ENCODE results near the gene ZNF879. TPM values are rescaled to one million over a fixed set of nuclear protein-coding genes. Genes with fewer than 3 reads are reported as not detected.

Gene ZNF879
- total and polyA plus RNA-seq, 5 donors = 3.0 to 6.2 (median 5.1) TPM

GRCh38 chr5:179008667-179009066 is 14.9 kb upstream of the ZNF879 start:
- intact Hi-C loops (cut with DNase I) = no loop called here
- ATAC-seq (no peak), DNase-seq (no peak)
- no peak overlapping the region for H3K4me3 ChIP-seq (ENCODE audit: low read length)
- no peak overlapping the region for H3K27ac ChIP-seq (ENCODE audit: low read length)
- no peaks in the 10 kb centered on the region for H3K4me1 ChIP-seq (ENCODE audit: control insufficient read depth, insufficient read depth, low read length)
- no peaks in the 10 kb centered on the region for H3K9me3 ChIP-seq (ENCODE audit: control insufficient read depth, low read length)
- no peaks in the 10 kb centered on the region for H3K27me3 ChIP-seq (ENCODE audit: control insufficient read depth, insufficient read depth)
- WGBS = 19% methylated on average over 1 of the region's 1 CpG

DNA sequence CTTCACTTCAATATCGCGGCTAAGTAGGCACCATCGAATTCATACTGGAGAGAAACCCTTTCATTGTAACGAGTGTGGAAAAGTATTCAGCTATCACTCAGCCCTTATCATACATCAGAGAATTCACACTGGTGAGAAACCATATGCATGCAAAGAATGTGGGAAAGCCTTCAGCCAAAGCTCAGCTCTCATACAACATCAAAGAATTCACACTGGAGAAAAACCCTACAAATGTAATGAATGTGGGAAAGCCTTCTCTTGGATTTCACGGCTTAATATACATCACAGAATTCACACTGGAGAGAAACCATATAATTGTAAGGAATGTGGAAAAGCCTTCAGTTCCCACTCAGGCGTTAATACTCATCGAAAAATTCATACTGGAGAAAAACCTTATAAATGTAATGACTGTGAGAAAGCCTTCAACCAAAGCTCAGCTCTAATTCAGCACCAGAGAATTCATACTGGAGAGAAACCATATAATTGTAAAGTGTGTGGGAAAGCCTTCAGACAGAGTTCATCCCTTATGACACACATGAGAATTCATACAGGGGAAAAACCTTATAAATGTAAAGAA is 9.5 kb downstream of the ZNF879 start:
- Histone ChIP-seq H3K9me3 (ENCODE audit: control insufficient read depth, low read length) (peaks cover 23% of the 10 kb centered on the region), H3K27ac (ENCODE audit: low read length) (no peak overlapping the region), H3K4me1 (ENCODE audit: control insufficient read depth, insufficient read depth, low read length) (no peaks in the 10 kb centered on the region), H3K27me3 (ENCODE audit: control insufficient read depth, insufficient read depth) (no peaks in the 10 kb centered on the region), H3K4me3 (ENCODE audit: low read length) (peak overlapping the region; percentile 6)
- intact Hi-C loops (cut with DNase I) = no loop called here
- WGBS = 98% methylated on average over 7 of the region's 7 CpGs
- ATAC-seq (no peak), DNase-seq (no peak)

GRCh38 chr5:179044765-179045164 is 21.2 kb downstream of the ZNF879 start:
- H3K9me3 ChIP-seq (ENCODE audit: control insufficient read depth, low read length) = no peaks in the 10 kb centered on the region
- ATAC-seq (no peak), DNase-seq (no peak)
- no peaks in the 10 kb centered on the region for H3K27me3 ChIP-seq (ENCODE audit: control insufficient read depth, insufficient read depth)
- H3K27ac ChIP-seq (ENCODE audit: low read length) = no peak overlapping the region
- intact Hi-C loops (cut with DNase I) = no loop called here
- H3K4me1 ChIP-seq (ENCODE audit: control insufficient read depth, insufficient read depth, low read length) = no peaks in the 10 kb centered on the region
- no peak overlapping the region for H3K4me3 ChIP-seq (ENCODE audit: low read length)
- WGBS = 67% methylated on average over 2 of the region's 2 CpGs

GRCh38 chr5:179051784-179052183 is 28.2 kb downstream of the ZNF879 start:
- intact Hi-C loops (cut with DNase I) = no loop called here
- H3K4me1 ChIP-seq (ENCODE audit: control insufficient read depth, insufficient read depth, low read length) = no peaks in the 10 kb centered on the region
- no peaks in the 10 kb centered on the region for H3K9me3 ChIP-seq (ENCODE audit: control insufficient read depth, low read length)
- 89% methylated on average over 9 of the region's 9 CpGs for WGBS
- H3K27ac ChIP-seq (ENCODE audit: low read length) = no peak overlapping the region
- ATAC-seq = no peak
- DNase-seq = no peak
- no peaks in the 10 kb centered on the region for H3K27me3 ChIP-seq (ENCODE audit: control insufficient read depth, insufficient read depth)
- H3K4me3 ChIP-seq (ENCODE audit: low read length) = no peak overlapping the region

- intact Hi-C loops (cut with DNase I) = no loop called here
- Histone ChIP-seq H3K27ac (ENCODE audit: low read length) (no peak overlapping the region), H3K27me3 (ENCODE audit: control insufficient read depth, insufficient read depth) (no peaks in the 10 kb centered on the region), H3K4me3 (ENCODE audit: low read length) (no peak overlapping the region), H3K4me1 (ENCODE audit: control insufficient read depth, insufficient read depth, low read length) (no peaks in the 10 kb centered on the region), H3K9me3 (ENCODE audit: control insufficient read depth, low read length) (no peaks in the 10 kb centered on the region)
- ATAC-seq (no peak), DNase-seq (no peak)
- 86% methylated on average over 15 of the region's 15 CpGs for WGBS
These were observed 30.6 kb downstream of the ZNF879 start for GRCh38 chr5:179054036-179054785.

GRCh38 chr5:179054876-179055275 is 31.3 kb downstream of the ZNF879 start:
- intact Hi-C loops (cut with DNase I) = no loop called here
- Histone ChIP-seq H3K27me3 (ENCODE audit: control insufficient read depth, insufficient read depth) (no peaks in the 10 kb centered on the region), H3K27ac (ENCODE audit: low read length) (no peak overlapping the region), H3K4me3 (ENCODE audit: low read length) (no peak overlapping the region), H3K9me3 (ENCODE audit: control insufficient read depth, low read length) (no peaks in the 10 kb centered on the region), H3K4me1 (ENCODE audit: control insufficient read depth, insufficient read depth, low read length) (no peaks in the 10 kb centered on the region)
- ATAC-seq (no peak), DNase-seq (no peak)
- 86% methylated on average over 10 of the region's 10 CpGs for WGBS

DNA sequence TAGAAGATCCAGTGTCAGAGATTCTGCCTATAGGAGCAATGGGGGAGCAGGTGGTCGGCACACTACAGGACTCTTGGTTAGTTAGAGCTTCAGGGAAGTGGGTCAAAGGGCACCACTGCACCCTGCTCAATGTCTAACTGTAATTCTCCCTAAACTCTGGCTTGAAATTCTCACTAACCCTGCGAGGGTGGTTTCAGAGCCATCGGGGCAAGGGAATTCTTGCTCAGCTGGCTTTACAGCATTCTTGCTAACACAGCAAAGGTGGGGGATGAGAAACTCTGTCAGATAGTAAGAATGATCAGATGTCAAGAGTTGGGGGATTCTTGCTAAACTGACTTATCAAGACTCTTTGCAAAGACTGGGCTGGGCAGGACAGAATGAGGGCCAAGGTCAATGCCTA is 31.8 kb downstream of the ZNF879 start:
- Histone ChIP-seq H3K27me3 (ENCODE audit: control insufficient read depth, insufficient read depth) (no peaks in the 10 kb centered on the region), H3K4me1 (ENCODE audit: control insufficient read depth, insufficient read depth, low read length) (no peaks in the 10 kb centered on the region), H3K4me3 (ENCODE audit: low read length) (no peak overlapping the region), H3K9me3 (ENCODE audit: control insufficient read depth, low read length) (no peaks in the 10 kb centered on the region), H3K27ac (ENCODE audit: low read length) (no peak overlapping the region)
- ATAC-seq (no peak), DNase-seq (no peak)
- intact Hi-C loops (cut with DNase I) = no loop called here
- WGBS = 75% methylated on average over 3 of the region's 3 CpGs

DNA sequence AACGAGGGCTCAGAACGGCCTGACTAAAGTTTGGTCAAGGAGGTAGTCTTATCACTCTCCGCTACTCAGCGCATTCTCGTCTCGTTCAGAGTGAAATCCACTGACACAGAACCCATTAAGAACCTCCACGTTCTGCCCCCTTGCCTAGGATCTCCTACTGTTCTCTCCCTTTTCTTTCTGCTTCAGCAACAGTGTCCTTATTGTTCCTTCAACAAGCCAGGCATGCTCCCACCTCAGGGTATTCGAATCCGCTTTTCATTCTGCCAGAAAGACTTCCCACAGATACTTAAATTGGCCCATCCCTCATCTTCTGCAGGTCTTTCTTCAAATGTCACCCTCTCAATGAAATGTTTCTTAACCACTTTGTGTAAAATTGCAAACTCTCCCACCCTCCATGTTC is 32.2 kb downstream of the ZNF879 start:
- ATAC-seq (no peak), DNase-seq (no peak)
- whole genome bisulfite sequencing = 70% methylated on average over 9 of the region's 9 CpGs
- Histone ChIP-seq H3K9me3 (ENCODE audit: control insufficient read depth, low read length) (no peaks in the 10 kb centered on the region), H3K27ac (ENCODE audit: low read length) (no peak overlapping the region), H3K27me3 (ENCODE audit: control insufficient read depth, insufficient read depth) (no peaks in the 10 kb centered on the region), H3K4me3 (ENCODE audit: low read length) (no peak overlapping the region), H3K4me1 (ENCODE audit: control insufficient read depth, insufficient read depth, low read length) (no peaks in the 10 kb centered on the region)
- intact Hi-C loops (cut with DNase I) = no loop called here

DNA sequence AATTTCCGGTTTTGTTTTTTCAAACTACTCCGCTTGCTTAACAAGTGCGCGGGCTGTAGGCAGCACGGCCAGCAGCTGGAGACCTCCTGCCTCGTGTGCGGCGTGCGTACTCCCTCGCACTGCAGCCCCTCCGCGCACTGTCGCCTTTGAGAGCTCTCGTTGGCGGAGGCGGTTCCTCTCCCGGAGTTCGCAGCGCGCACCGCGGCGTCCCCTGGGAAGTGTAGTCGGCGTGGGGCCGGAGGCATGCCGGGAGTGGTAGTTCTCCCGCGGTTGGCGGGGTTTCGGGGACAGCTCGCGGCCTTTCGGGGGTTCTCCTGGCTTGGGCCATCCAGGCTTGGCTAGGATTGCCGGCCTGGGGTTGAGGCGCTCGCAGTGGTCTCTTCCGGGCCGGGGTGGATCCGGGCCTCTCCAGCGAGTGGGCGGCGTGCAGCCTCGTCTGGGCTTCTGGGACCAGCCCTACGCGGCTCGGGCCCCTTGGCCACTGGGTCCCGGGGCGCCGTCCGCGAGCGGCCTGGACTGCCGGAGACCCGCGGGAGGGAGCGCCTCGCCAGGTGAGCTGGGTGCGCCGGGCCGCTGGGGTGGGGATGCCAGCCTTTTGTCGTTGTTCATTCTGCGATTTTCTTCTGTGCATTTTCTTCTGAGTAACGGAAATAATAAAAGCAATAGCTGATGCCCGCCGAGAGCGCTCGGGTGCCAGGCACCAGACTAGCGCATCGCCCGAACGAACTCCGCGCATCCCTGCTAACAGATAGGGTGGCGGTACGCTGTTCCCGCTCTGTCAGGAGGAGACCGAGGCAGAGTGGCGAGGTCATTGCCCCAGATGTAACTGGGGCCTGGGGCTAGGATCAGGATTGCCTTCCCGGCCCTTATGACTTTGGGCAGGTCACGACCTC is 36.8 kb downstream of the ZNF879 start, which contains the start of gene ZNF354C:
Gene ZNF354C, plus strand, starts transcription at position 258 of the 893 bp plus-strand sequence. CDS start 1,696 bp downstream, outside the sequence.
- H3K27ac ChIP-seq (ENCODE audit: low read length) = peak within 1 kb of the TSS; percentile 49
- 1% methylated on average over 81 of the region's 81 CpGs for WGBS
- H3K4me3 ChIP-seq (ENCODE audit: low read length) = peak within 1 kb of the TSS; percentile 80
- intact Hi-C loops (cut with DNase I) = loop anchor here in 2 of 4 donors (5.0 kb wide), 2 partner anchors 38 to 328 kb away; partner anchors contain the start of genes ZNF354A (in 1 of the 2) and ZNF879 (in 1 of the 2)
- H3K27me3 ChIP-seq (ENCODE audit: control insufficient read depth, insufficient read depth) = no peaks in the 10 kb centered on the region
- H3K4me1 ChIP-seq (ENCODE audit: control insufficient read depth, insufficient read depth, low read length) = peaks cover 10% of the 10 kb centered on the region
- DNase-seq (peak; percentile 94 to 97 (median 97)), ATAC-seq (peak; percentile 99 to 100)
- no peaks in the 10 kb centered on the region for H3K9me3 ChIP-seq (ENCODE audit: control insufficient read depth, low read length)

GRCh38 chr5:179061025-179061424 is 37.4 kb downstream of the ZNF879 start:
- no peak overlapping the region for H3K27ac ChIP-seq (ENCODE audit: low read length)
- peak overlapping the region; percentile 80 for H3K4me3 ChIP-seq (ENCODE audit: low read length)
- H3K4me1 ChIP-seq (ENCODE audit: control insufficient read depth, insufficient read depth, low read length) = peaks cover 10% of the 10 kb centered on the region
- 74% methylated on average over 19 of the region's 19 CpGs for WGBS
- ATAC-seq (no peak), DNase-seq (peak; percentile 15 to 67 (median 58))
- peaks cover 3% of the 10 kb centered on the region for H3K9me3 ChIP-seq (ENCODE audit: control insufficient read depth, low read length)
- intact Hi-C loops (cut with DNase I) = loop anchor here in 2 of 4 donors (5.0 kb wide), 2 partner anchors 39 to 329 kb away; partner anchors contain the start of genes ZNF354A (in 1 of the 2) and ZNF879 (in 1 of the 2)
- no peaks in the 10 kb centered on the region for H3K27me3 ChIP-seq (ENCODE audit: control insufficient read depth, insufficient read depth)

Data from right cardiac atrium (tissue), 5 donors.